SJCRH30 (cell line): Measurements from ENCODE around the gene CDH5. TPM values are rescaled to one million over a fixed set of nuclear protein-coding genes. Genes with fewer than 3 reads are reported as not detected.

ENCODE experiments used
- DNase-seq, 2 experiments: peaks; one replicate each; pipeline ENCODE4 v3.0.0-alpha.2; 2015 to 2020
- H3K27ac ChIP-seq: fragments of 250-450 bp; sonication (Bioruptor Pico); 2 replicates; pipeline ENCODE4 v1.5.1; 2020; ENCODE audit warnings: mild to moderate bottlenecking, moderate library complexity
- H3K27me3 ChIP-seq: fragments of 250-450 bp; sonication (Bioruptor Pico); 2 replicates; pipeline ENCODE4 v1.5.1; 2020; ENCODE audit warnings: mild to moderate bottlenecking, moderate library complexity
- H3K36me3 ChIP-seq: fragments of 250-450 bp; sonication (Bioruptor Pico); 2 replicates; pipeline ENCODE4 v1.5.1; 2020; ENCODE audit warnings: mild to moderate bottlenecking, moderate library complexity
- H3K4me1 ChIP-seq: fragments of 250-450 bp; sonication (Bioruptor Pico); 2 replicates; pipeline ENCODE4 v1.5.1; 2020; ENCODE audit warnings: mild to moderate bottlenecking, moderate library complexity
- H3K4me3 ChIP-seq: fragments of 250-450 bp; sonication (Bioruptor Pico); 2 replicates; pipeline ENCODE4 v1.5.1; 2020; ENCODE audit warnings: mild to moderate bottlenecking, moderate library complexity
- H3K9me3 ChIP-seq: fragments of 250-450 bp; sonication (Bioruptor Pico); replicated peaks from 2 replicates; pipeline ENCODE4 v1.5.1; 2020; ENCODE audit warnings: mild to moderate bottlenecking, moderate library complexity
- total RNA-seq: library from RNA; depleted of rRNA; stranded (reverse); fragments of >200 nt; shearing (Covaris generic); gene quantifications from 2 replicates; pipeline ENCODE4 v1.2.3, GENCODE V29; 2014

Gene CDH5
- total RNA-seq, 1 experiment from 2014 or later: 0.16 TPM

- peaks cover 13% of the 10 kb centered on the region for H3K4me1 ChIP-seq
- 0 out of 2 replicates have a peak, but pooled peaks cover 3% of the 10 kb centered on the region for H3K9me3 ChIP-seq
- no peak overlapping the region for H3K4me3 ChIP-seq
- no peaks in the 10 kb centered on the region; the same call in 1 of the 2 replicates for H3K27me3 ChIP-seq
- no peak for DNase-seq
- no peak overlapping the region for H3K27ac ChIP-seq
- no peaks in the 10 kb centered on the region for H3K36me3 ChIP-seq
These were observed 53.9 kb downstream of the CDH5 start for GRCh38 chr16:66420396-66420795.

- no peaks in the 10 kb centered on the region for H3K36me3 ChIP-seq
- 0 out of 2 replicates have a peak, but pooled peaks cover 3% of the 10 kb centered on the region for H3K9me3 ChIP-seq
- H3K4me1 ChIP-seq: peaks cover 13% of the 10 kb centered on the region
- H3K27ac ChIP-seq: peak overlapping the region; percentile 34
- H3K27me3 ChIP-seq: peaks cover 3% of the 10 kb centered on the region; the same call in 1 of the 2 replicates
- H3K4me3 ChIP-seq: no peak overlapping the region
- no peak for DNase-seq
These were observed 55.4 kb downstream of the CDH5 start for GRCh38 chr16:66421891-66422290.

GRCh38 chr16:66422366-66422765 is 55.9 kb downstream of the CDH5 start:
- peak; percentile 66 to 80 for DNase-seq
- Histone ChIP-seq H3K9me3 (0 out of 2 replicates have a peak, but pooled peaks cover under 1% of the 10 kb centered on the region), H3K4me3 (no peak overlapping the region), H3K27me3 (peaks cover 3% of the 10 kb centered on the region; the same call in 1 of the 2 replicates), H3K27ac (peak overlapping the region; percentile 34), H3K4me1 (peaks cover 13% of the 10 kb centered on the region), H3K36me3 (no peaks in the 10 kb centered on the region)

GRCh38 chr16:66423177-66423576 is 56.7 kb downstream of the CDH5 start:
- H3K27me3 ChIP-seq: peaks cover 3% of the 10 kb centered on the region; the same call in 1 of the 2 replicates
- H3K4me1 ChIP-seq: peaks cover 13% of the 10 kb centered on the region
- DNase-seq: no peak
- H3K9me3 ChIP-seq: no peaks in the 10 kb centered on the region
- no peak overlapping the region for H3K4me3 ChIP-seq
- no peak overlapping the region for H3K27ac ChIP-seq
- H3K36me3 ChIP-seq: no peaks in the 10 kb centered on the region

GRCh38 chr16:66425651-66426050 is 59.2 kb downstream of the CDH5 start:
- H3K36me3 ChIP-seq: no peaks in the 10 kb centered on the region
- peaks cover 3% of the 10 kb centered on the region; the same call in 1 of the 2 replicates for H3K27me3 ChIP-seq
- peaks cover 13% of the 10 kb centered on the region for H3K4me1 ChIP-seq
- H3K9me3 ChIP-seq: no peaks in the 10 kb centered on the region
- H3K4me3 ChIP-seq: no peak overlapping the region
- H3K27ac ChIP-seq: no peak overlapping the region
- DNase-seq: no peak

- H3K36me3 ChIP-seq: no peaks in the 10 kb centered on the region
- no peak overlapping the region for H3K27ac ChIP-seq
- H3K9me3 ChIP-seq: no peaks in the 10 kb centered on the region
- H3K4me3 ChIP-seq: peak overlapping the region; percentile 52
- peak; percentile 33 to 44 for DNase-seq
- H3K27me3 ChIP-seq: peaks cover 3% of the 10 kb centered on the region; the same call in 1 of the 2 replicates
- H3K4me1 ChIP-seq: peaks cover 13% of the 10 kb centered on the region
These were observed 59.9 kb downstream of the CDH5 start for GRCh38 chr16:66426112-66427035.

GRCh38 chr16:66427036-66427860 is 60.8 kb downstream of the CDH5 start, which contains the start of gene BEAN1:
Gene BEAN1, plus strand, starts transcription at chr16:66427295. Its CDS starts 10,382 bp downstream, at chr16:66437677.
- H3K27me3 ChIP-seq: peaks cover 3% of the 10 kb centered on the region; the same call in 1 of the 2 replicates

GRCh38 chr16:66427871-66428681 is 61.6 kb downstream of the CDH5 start:
- DNase-seq: no peak
- Histone ChIP-seq H3K27me3 (peaks cover 3% of the 10 kb centered on the region; the same call in 1 of the 2 replicates), H3K4me1 (peaks cover under 1% of the 10 kb centered on the region; the same call in 1 of the 2 replicates), H3K36me3 (no peaks in the 10 kb centered on the region), H3K27ac (no peak overlapping the region), H3K4me3 (no peak overlapping the region), H3K9me3 (no peaks in the 10 kb centered on the region)

More at GRCh38 chr16:66427036-66427860, 60.8 kb downstream of the CDH5 start, which contains the start of gene BEAN1:
- peak; percentile 45 to 67 for DNase-seq
- Histone ChIP-seq H3K4me3 (peak within 1 kb of the TSS; percentile 52), H3K36me3 (no peaks in the 10 kb centered on the region), H3K9me3 (no peaks in the 10 kb centered on the region), H3K27ac (no peak within 1 kb of the TSS), H3K4me1 (peaks cover 6% of the 10 kb centered on the region)

GRCh38 chr16:66428682-66429251 is 62.3 kb downstream of the CDH5 start:
- H3K27ac ChIP-seq: no peak overlapping the region
- H3K27me3 ChIP-seq: peaks cover 3% of the 10 kb centered on the region; the same call in 1 of the 2 replicates
- H3K9me3 ChIP-seq: no peaks in the 10 kb centered on the region
- peaks cover 7% of the 10 kb centered on the region for H3K4me1 ChIP-seq
- no peak for DNase-seq
- H3K4me3 ChIP-seq: no peak overlapping the region
- H3K36me3 ChIP-seq: no peaks in the 10 kb centered on the region

GRCh38 chr16:66429290-66429962 is 62.9 kb downstream of the CDH5 start:
- peak in 1 of 2 experiments; percentile 41 for DNase-seq
- Histone ChIP-seq H3K27ac (no peak overlapping the region), H3K9me3 (no peaks in the 10 kb centered on the region), H3K4me3 (no peak overlapping the region), H3K27me3 (0 out of 2 replicates have a peak, but pooled peaks cover 3% of the 10 kb centered on the region), H3K4me1 (peaks cover 13% of the 10 kb centered on the region), H3K36me3 (no peaks in the 10 kb centered on the region)

- H3K4me1 ChIP-seq: peaks cover 14% of the 10 kb centered on the region
- 0 out of 2 replicates have a peak, but pooled peaks cover 3% of the 10 kb centered on the region for H3K27me3 ChIP-seq
- no peaks in the 10 kb centered on the region for H3K36me3 ChIP-seq
- no peak for DNase-seq
- H3K4me3 ChIP-seq: no peak overlapping the region
- no peaks in the 10 kb centered on the region for H3K9me3 ChIP-seq
- H3K27ac ChIP-seq: no peak overlapping the region
These were observed 63.7 kb downstream of the CDH5 start for GRCh38 chr16:66430214-66430613.

- Histone ChIP-seq H3K4me1 (peaks cover 14% of the 10 kb centered on the region), H3K27ac (no peak overlapping the region), H3K36me3 (no peaks in the 10 kb centered on the region), H3K4me3 (no peak overlapping the region), H3K27me3 (no peaks in the 10 kb centered on the region), H3K9me3 (no peaks in the 10 kb centered on the region)
- DNase-seq: no peak
These were observed 65.3 kb downstream of the CDH5 start for GRCh38 chr16:66431760-66432159.

GRCh38 chr16:66432429-66432828 is 65.9 kb downstream of the CDH5 start:
- H3K4me3 ChIP-seq: no peak overlapping the region
- peaks cover 14% of the 10 kb centered on the region for H3K4me1 ChIP-seq
- H3K9me3 ChIP-seq: no peaks in the 10 kb centered on the region
- H3K27ac ChIP-seq: no peak overlapping the region
- H3K27me3 ChIP-seq: no peaks in the 10 kb centered on the region
- no peak for DNase-seq
- H3K36me3 ChIP-seq: no peaks in the 10 kb centered on the region
